GM18867 (cell line): ENCODE measurements around the gene CAV1.
A peak's percentile ranks its signal among the peaks of the same experiment; 100 is the strongest.

Experiments
- ATAC-seq: cut with Tn5 transposase; IDR thresholded peaks from one replicate; pipeline ENCODE4 v1.9.1; 2021; ENCODE audit warnings: mild to moderate bottlenecking, moderate library complexity; ENCODE audit not compliant: unreplicated experiment

The CAV1 gene

DNA sequence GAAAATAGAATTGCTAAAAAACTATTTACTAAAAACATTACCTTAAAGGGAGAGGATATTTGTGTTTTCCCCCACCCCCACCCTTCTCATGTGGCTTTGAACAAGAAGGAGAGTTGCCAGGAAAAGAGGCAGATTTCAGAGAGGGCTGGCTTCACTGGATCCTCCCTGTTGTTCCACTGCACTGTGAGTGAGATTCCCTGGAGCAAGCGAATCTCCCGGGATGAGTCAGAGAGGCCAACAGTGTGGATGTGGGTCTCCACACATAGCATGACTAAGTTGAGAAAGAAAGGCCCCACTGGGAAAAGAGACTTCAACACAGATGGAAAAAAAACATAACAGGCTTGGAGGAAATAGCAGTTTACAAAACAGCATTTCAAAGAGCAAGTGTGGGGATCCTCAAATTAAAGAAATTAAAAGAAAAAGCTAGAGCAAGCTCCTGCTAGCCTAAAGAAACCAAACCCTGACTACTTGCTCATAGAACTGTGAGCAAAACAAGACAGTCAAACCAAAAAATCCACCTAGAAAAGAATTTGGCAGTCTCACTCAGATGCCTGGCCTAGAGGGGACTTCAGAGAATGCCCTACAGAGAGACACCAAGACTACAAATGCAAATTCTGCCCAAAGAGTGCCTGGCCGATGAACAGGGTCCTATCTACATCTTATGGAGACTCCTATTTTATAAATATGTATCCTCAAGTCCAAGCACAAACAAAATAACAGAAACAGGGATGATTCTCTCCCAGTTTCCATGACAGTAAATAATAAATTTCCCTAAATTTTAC, 3.4 kb downstream of the CAV1 start:
- ATAC-seq = no peak

DNA sequence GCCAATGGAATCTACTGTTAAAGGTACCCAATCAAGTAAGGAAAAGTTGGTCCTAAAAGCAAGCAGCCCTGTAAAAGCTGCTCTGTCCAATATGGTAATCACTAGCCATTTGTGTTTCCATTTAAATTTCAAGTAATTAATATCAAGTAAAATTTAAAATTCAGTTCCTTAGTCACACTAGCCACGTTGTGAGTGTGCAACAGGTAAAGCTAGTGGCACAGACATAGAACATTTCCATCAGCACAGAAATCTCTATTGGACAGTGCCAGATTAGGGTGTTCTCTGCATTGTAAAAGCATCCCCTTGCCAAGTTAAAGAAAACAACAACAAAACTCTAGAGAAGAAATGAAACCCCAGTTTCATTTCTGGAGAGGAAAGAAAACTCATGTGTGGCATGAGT, 4.4 kb downstream of the CAV1 start:
- ATAC-seq = no peak

DNA sequence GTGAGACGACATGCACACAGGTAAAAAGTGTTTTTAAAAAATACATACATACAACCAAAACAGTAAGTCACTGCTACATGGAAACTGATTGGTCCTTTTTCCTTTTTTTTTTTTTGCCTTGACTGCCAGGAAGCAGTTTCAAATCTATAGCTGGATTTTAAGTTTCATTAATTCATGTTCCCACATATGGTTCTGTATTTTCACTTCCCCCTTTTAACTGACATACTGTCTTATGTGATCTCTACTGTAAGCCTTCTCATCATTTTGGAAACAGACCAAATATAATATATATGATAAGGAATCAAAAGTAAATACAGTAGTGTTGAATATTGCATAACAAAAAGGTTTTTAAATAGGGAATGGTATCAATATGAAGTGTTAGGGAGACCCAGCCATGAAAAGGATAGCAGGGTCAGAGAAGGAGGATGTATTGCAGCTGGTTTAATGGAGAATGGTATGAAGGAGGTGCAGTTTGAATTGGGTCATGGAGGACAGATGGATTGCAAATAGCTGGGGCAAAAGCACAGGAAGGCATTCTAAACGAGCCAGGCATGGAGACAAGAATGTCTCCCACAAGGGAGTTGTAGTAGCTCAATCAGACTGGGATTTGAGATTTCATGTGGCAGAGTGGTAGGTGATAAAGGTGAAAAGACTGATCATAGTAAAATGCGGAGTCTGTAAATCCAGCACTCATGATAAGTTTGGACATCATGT, 5.4 kb downstream of the CAV1 start:
- no peak for ATAC-seq

DNA sequence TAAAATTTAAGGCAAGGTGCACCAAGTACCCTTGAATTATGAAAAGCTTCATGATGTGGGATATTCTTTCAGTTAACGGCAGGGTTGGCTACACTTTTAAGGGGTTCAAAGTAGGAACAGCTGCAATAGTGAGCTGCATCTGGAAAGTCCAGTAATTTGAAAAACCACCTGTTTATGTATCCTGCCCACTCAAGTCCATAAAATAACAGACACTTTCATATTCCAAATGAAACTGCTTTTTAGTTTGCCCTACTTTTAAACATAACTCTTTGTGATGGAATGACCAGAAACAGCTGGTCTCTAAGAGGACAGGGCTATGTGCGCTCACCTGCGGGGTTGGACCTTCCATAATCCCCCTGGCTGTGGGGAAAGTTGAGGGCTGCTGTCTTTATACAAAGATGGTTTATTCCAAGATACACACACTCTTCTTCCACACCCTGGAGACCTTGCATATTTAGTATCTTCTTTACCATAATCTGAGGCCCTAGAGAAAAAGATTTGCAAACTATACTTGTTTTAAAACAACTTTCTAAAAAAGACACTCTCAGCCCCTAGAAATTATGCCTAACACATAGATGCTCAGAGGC, 7.4 kb downstream of the CAV1 start:
- no peak for ATAC-seq

GRCh38 chr7:116534790-116535189, 10.0 kb downstream of the CAV1 start:
- ATAC-seq = no peak

- no peak for ATAC-seq
Observed at GRCh38 chr7:116535416-116535815, 10.6 kb downstream of the CAV1 start.

DNA sequence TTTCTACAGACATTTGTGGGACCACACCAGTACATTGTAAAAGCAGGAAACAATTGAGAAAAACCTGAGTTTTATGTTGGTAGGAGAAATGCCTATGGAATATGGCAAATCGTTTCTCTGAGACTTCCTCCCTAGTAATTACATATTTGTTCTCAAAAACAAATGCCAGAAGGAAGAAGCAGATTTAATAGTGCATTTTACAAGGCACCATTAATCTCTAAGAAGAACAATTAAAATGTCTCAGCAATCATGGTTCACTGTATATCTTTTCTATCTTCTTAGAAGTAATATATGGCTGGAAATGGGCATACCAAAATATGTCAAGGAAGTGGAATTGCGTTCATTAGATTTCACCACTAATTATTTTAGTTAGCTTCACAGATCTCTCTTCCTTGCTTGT, 13.3 kb downstream of the CAV1 start:
- ATAC-seq = no peak

DNA sequence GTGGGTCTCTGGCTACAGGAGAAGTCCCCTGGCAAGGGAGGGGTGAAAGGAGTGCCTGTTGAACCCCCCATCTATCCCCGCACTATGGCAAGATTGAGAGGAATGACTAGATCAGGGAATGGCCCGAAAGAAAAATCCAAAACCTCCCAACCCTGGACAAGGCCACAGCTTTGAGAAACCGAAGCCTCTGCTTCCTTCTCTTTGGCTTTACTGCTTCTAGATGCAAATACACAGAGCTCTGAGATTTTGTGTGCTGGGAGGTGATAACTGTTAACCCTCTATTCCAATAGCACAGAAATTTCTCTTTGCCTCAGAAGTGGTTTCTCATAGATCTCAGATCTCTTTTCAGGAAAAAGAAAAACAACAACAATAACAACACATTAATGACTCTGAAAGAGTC, 15.0 kb downstream of the CAV1 start:
- no peak for ATAC-seq

DNA sequence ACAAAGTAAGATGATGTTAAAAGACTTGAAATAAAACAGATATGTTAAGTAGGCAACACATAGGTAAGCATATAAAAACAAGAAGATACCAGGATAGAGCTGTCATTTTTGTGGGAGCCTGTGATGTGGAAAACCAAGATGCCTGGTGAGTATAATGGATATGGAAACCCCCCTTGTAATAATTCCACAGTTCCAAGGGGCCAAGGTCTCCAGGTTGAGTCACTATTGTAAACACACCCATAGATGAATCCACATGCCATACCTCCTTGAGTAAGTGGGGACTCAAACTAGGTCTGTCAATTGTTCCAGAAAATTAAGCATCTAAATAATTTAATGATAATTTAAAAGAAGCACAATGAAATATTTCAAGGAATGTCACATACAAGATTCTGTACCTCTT, 15.9 kb downstream of the CAV1 start:
- no peak for ATAC-seq

- ATAC-seq = no peak
Observed at GRCh38 chr7:116541951-116542350, 17.1 kb downstream of the CAV1 start.

- ATAC-seq = no peak
Observed at GRCh38 chr7:116542618-116543017, 17.8 kb downstream of the CAV1 start.

GRCh38 chr7:116543664-116544063, 18.8 kb downstream of the CAV1 start:
- ATAC-seq = no peak

- ATAC-seq = no peak
Observed at GRCh38 chr7:116544487-116544886, 19.7 kb downstream of the CAV1 start.

DNA sequence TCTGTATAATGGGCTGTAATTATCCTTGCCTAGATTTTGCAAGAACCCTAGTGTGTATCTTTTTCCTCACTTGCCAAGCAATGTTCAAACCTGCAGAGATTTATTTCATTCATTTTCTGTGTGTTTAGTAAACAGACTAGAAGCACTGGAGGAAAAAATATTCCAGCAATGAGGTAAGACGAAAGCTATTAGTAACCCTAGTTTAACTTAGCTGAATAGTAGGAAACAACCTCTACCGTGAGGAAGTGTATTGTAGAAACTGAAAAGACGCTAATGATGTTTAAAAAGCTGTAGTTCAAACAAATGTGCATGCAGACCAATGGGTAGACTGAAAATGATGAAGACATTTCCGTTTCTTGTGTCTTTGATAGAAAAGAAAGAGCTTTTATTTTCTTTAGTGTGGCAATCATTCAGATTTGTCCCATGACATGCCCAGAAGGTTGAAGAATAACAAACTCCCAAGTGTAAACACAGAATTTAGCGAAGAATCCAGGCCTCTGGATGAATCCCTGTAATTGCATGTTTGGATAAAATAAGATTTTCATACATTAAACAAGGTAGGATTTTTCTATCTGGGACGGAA, 20.7 kb downstream of the CAV1 start:
- no peak for ATAC-seq

DNA sequence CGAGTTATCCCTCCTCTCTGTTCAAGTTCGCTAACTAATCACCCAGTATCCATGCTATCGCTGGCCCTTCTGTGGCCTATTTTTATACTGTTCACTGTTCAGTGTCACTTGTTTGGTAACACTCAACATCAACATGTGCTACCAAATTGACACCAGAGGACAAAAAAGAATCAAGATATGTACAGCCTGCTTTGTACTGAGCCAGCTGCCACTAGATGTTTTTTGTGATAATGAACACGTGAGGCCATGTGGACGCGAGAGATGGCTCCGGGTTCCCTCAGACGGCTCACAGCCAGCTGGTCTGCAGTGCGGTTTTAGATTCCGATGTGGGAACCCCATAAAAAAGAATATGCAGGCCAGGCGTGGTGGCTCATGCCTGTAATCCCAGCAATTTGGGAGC, 21.2 kb downstream of the CAV1 start:
- no peak for ATAC-seq

- ATAC-seq = no peak
Observed at GRCh38 chr7:116546916-116547315, 22.1 kb downstream of the CAV1 start.

GRCh38 chr7:116547347-116547746, 22.5 kb downstream of the CAV1 start:
- no peak for ATAC-seq

- peak; percentile 93 for ATAC-seq
Observed at GRCh38 chr7:116548506-116548905, 23.7 kb downstream of the CAV1 start.

DNA sequence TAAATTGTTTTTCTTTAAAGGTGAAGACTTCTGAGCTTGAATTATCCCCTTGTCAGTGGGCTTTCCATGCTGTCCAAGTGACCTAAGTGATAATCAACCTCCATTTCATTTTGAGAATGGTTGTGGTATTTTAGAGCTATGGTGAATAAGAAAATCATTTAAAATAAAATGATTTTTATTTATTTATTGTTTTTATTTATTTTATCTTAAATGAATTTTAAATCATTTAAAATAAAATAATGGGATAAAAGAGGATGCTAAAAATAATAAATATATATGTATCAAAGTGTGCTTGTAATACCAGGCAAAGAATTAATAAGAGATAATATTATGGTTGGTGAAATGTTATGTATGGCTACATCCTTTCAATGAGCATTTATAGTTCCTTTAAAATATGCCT, 24.5 kb downstream of the CAV1 start:
- no peak for ATAC-seq

DNA sequence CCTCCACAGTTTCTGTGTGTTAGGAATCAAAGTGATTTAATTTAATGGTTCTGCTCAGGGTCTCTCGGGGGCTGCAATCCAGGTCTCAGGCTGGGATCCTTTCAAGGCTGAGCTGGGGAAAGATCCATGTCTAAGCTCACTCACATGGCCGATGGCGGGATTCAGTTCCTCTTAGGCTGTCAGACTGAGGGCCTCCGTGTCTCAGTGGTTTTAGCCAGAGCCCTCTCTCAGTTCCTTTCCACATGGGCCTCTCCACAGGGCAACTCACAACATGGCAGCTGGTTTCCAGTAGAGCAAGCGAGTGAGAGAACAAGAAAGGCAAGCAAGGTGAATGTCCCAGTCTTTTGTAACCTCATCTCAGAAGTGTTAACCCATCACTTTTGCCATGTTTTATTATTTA, 26.9 kb downstream of the CAV1 start:
- ATAC-seq = no peak

DNA sequence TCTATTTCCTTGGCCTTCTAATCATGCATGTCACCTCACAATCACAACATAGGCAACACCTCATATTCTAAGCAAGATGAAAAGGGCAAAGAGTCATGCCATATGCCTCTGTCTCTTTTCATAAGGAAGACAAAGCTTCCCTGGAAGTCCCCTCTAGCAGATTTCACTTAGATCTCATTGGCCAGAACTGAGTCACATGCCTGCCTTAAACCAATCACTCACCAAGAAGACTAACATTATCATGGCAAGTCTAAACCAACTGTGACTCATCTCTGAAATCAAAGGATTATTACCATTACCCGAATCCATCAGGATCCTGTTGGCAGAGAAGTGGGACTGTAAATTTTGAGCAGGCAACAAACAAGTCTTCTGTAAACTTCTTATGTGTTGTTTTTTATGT, 27.8 kb downstream of the CAV1 start:
- ATAC-seq = no peak
